Measurements from ENCODE around the gene UPB1. TPM values are rescaled to one million over a fixed set of nuclear protein-coding genes. Genes with fewer than 3 reads are reported as not detected.

Gene UPB1
- total and polyA plus RNA-seq, 4 donors, result 0.87 to 4.5 (median 3.0) TPM

GRCh38 chr22:24541681-24542515, 46.8 kb downstream of the UPB1 start:
- H3K27ac ChIP-seq (ENCODE audit: low read depth in 1 of 2, low read length in 1 of 2), result peak overlapping the region in 1 of 2 donors; percentile 58
- DNase-seq (no peak), ATAC-seq (ENCODE audit: insufficient read depth, low FRiP score) (no peak)
- no peak overlapping the region for H3K9ac ChIP-seq (ENCODE audit: insufficient read depth in 1 of 2, low read length in 2 of 2)
- 47 to 67% methylated on average over 6 of the region's 6 CpGs for WGBS, 2 donors
- no peaks in the 10 kb centered on the region for H3K9me3 ChIP-seq (ENCODE audit: control insufficient read depth in 4 of 4, insufficient read depth in 3 of 4, low read length in 3 of 4)
- no peak for TF ChIP-seq CTCF (IDR thresholded peaks at IDR 0.05; ENCODE audit: control extremely low read depth, extremely low read depth)
- no peaks in the 10 kb centered on the region for H3K27me3 ChIP-seq (ENCODE audit: control insufficient read depth in 3 of 3, insufficient read depth in 3 of 3, low read length in 2 of 3)
- peaks cover 0 to 11% (median 7%) of the 10 kb centered on the region in 5 donors for H3K4me1 ChIP-seq (ENCODE audit: control insufficient read depth in 5 of 5, insufficient read depth in 5 of 5, low read length in 5 of 5)
- H3K4me3 ChIP-seq, result no peak overlapping the region
- peaks cover 19 to 55% (median 40%) of the 10 kb centered on the region in 4 donors for H3K36me3 ChIP-seq (ENCODE audit: control insufficient read depth in 4 of 4, insufficient read depth in 4 of 4, low read length in 4 of 4)

GRCh38 chr22:24542641-24543040, 47.5 kb downstream of the UPB1 start:
- H3K27me3 ChIP-seq (ENCODE audit: control insufficient read depth in 3 of 3, insufficient read depth in 3 of 3, low read length in 2 of 3), result no peaks in the 10 kb centered on the region
- DNase-seq, result no peak
- no peak for ATAC-seq (ENCODE audit: insufficient read depth, low FRiP score)
- WGBS, 2 donors, result 29 to 58% methylated on average over 9 of the region's 9 CpGs
- peak overlapping the region in 1 of 2 donors; percentile 58 for H3K27ac ChIP-seq (ENCODE audit: low read depth in 1 of 2, low read length in 1 of 2)
- TF ChIP-seq CTCF (IDR thresholded peaks at IDR 0.05; ENCODE audit: control extremely low read depth, extremely low read depth), result no peak
- peaks cover 20 to 62% (median 46%) of the 10 kb centered on the region in 4 donors for H3K36me3 ChIP-seq (ENCODE audit: control insufficient read depth in 4 of 4, insufficient read depth in 4 of 4, low read length in 4 of 4)
- peaks cover 0 to 11% (median 7%) of the 10 kb centered on the region in 5 donors for H3K4me1 ChIP-seq (ENCODE audit: control insufficient read depth in 5 of 5, insufficient read depth in 5 of 5, low read length in 5 of 5)
- no peaks in the 10 kb centered on the region for H3K9me3 ChIP-seq (ENCODE audit: control insufficient read depth in 4 of 4, insufficient read depth in 3 of 4, low read length in 3 of 4)
- no peak overlapping the region for H3K9ac ChIP-seq (ENCODE audit: insufficient read depth in 1 of 2, low read length in 2 of 2)
- H3K4me3 ChIP-seq, result no peak overlapping the region

GRCh38 chr22:24543185-24543601, 48.1 kb downstream of the UPB1 start:
- peak overlapping the region in 1 of 2 donors; percentile 52 for H3K27ac ChIP-seq (ENCODE audit: low read depth in 1 of 2, low read length in 1 of 2)
- H3K36me3 ChIP-seq (ENCODE audit: control insufficient read depth in 4 of 4, insufficient read depth in 4 of 4, low read length in 4 of 4), result peaks cover 20 to 67% (median 49%) of the 10 kb centered on the region in 4 donors
- no peak for TF ChIP-seq CTCF (IDR thresholded peaks at IDR 0.05; ENCODE audit: control extremely low read depth, extremely low read depth)

More at GRCh38 chr22:24543185-24543601, 48.1 kb downstream of the UPB1 start:
- no peak for DNase-seq
- 68 to 79% methylated on average over 7 of the region's 7 CpGs for WGBS, 2 donors
- Histone ChIP-seq H3K9me3 (ENCODE audit: control insufficient read depth in 4 of 4, insufficient read depth in 3 of 4, low read length in 3 of 4) (no peaks in the 10 kb centered on the region), H3K4me3 (no peak overlapping the region), H3K4me1 (ENCODE audit: control insufficient read depth in 5 of 5, insufficient read depth in 5 of 5, low read length in 5 of 5) (peaks cover 0 to 11% (median 7%) of the 10 kb centered on the region in 5 donors), H3K27me3 (ENCODE audit: control insufficient read depth in 3 of 3, insufficient read depth in 3 of 3, low read length in 2 of 3) (no peaks in the 10 kb centered on the region), H3K9ac (ENCODE audit: insufficient read depth in 1 of 2, low read length in 2 of 2) (no peak overlapping the region)
- no peak for ATAC-seq (ENCODE audit: insufficient read depth, low FRiP score)

Data from lung (tissue), 12 donors.